Body of pancreas (tissue), 4 donors: Measurements from ENCODE around the gene SDCBP2. TPM values are rescaled to one million over a fixed set of nuclear protein-coding genes. Genes with fewer than 3 reads are reported as not detected.

ENCODE experiments used
- ATAC-seq: fragments of 150-250 bp; one replicate; pipeline ENCODE4 v1.9.1; 2016
- DNase-seq, 4 donors: peaks; one replicate each; pipeline ENCODE4 v3.0.0-alpha.2; 2019
- H3K27ac ChIP-seq, 4 donors: fragments of 200-600 bp; sonication (generic); 1 replicate in 3 of 4; 2 replicates in 1 of 4; pipeline versions ENCODE4 v1.5.1 to v1.6.1; 2016 to 2019; ENCODE audit warnings: mild to moderate bottlenecking in 1 of 4, mixed read lengths in 1 of 4, moderate library complexity in 1 of 4
- H3K27me3 ChIP-seq, 2 donors: fragments of 200-600 bp; sonication (generic); one replicate each; pipeline ENCODE4 v1.6.0; 2016; ENCODE audit warnings: mild to moderate bottlenecking in 1 of 2
- H3K36me3 ChIP-seq, 2 donors: fragments of 200-600 bp; sonication (generic); replicated peaks in 1 of 2; 2 replicates each; pipeline ENCODE4 v1.5.1; 2016; ENCODE audit warnings: low read depth in 2 of 2; ENCODE audit not compliant: insufficient read depth in 1 of 2
- H3K4me1 ChIP-seq: fragments of 200-600 bp; sonication (generic); one replicate; pipeline ENCODE4 v1.6.0; 2016
- H3K4me3 ChIP-seq, 2 donors: fragments of 200-600 bp; sonication (generic); 1 replicate in 1 of 2; 2 replicates in 1 of 2; pipeline ENCODE4 v1.5.1; 2016 to 2019
- H3K9me3 ChIP-seq, 3 donors: fragments of 200-600 bp; sonication (generic); 1 replicate in 2 of 3; 2 replicates in 1 of 3; pipeline ENCODE4 v1.5.1; 2016
- POLR2A ChIP-seq, 3 donors: fragments of 450-650 bp; IDR thresholded peaks; one replicate each; pipeline ENCODE4 v1.6.1; 2016; ENCODE audit warnings: antibody characterized with exemption in 3 of 3, mild to moderate bottlenecking in 2 of 3
- WGBS, 2 donors: methylation state at CpG; one replicate each; pipeline ENCODE4 v1.1.5; 2017; 5-methylcytosine and 5-hydroxymethylcytosine counted together
- intact Hi-C: fragments of 100-400 bp; cut with DNase I; formaldehyde crosslinking; loops from one replicate; pipeline ENCODE4 v1.15.1; 2023
- total RNA-seq, 2 donors: library from RNA; depleted of rRNA; stranded (reverse); fragments of >200 nt; gene quantifications; one replicate each; pipeline ENCODE4 v1.1.0, GENCODE V29; 2016
- TF ChIP-seq, protein P1 (sequence below), 7 experiments: fragments of 450-650 bp in 4 of 7; fragments of 200-600 bp in 3 of 7; sonication (generic) in 3 of 7; IDR thresholded peaks; one replicate each; pipeline ENCODE4 v1.5.1; 2016 to 2019; ENCODE audit warnings: antibody characterized with exemption in 7 of 7

Gene SDCBP2
- total RNA-seq, 2 donors from 2014 or later: 14.8 to 20.0 TPM

DNA sequence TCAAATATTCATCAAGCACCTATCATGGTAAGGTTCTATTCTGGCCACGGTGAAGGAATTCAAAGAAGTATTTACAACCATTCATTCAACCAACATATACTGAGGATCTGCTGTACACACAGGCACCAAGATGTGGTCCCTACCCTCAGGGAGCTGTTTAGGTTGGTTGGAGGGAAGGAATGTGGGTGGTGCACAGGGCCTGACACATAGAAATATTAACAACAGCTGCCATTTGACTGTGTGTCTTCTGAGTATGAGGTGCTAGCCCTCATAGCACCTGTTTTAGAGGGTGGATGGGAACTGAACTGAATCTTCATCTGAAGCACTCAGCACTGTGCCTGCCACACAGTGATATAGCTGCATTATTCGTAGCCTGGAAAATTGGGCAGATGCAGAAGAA is 55.6 kb downstream of the SDCBP2 start:
- H3K9me3 ChIP-seq: no peaks in the 10 kb centered on the region
- no peaks in the 10 kb centered on the region for H3K36me3 ChIP-seq
- intact Hi-C loops: no loop called here
- H3K27me3 ChIP-seq: no peaks in the 10 kb centered on the region
- H3K4me3 ChIP-seq: no peak overlapping the region
- no peak for ATAC-seq
- WGBS, 2 donors: 90 to 92% methylated on average over 2 of the region's 2 CpGs
- H3K27ac ChIP-seq: no peak overlapping the region
- H3K4me1 ChIP-seq: no peaks in the 10 kb centered on the region
- TF ChIP-seq, protein P1, sequence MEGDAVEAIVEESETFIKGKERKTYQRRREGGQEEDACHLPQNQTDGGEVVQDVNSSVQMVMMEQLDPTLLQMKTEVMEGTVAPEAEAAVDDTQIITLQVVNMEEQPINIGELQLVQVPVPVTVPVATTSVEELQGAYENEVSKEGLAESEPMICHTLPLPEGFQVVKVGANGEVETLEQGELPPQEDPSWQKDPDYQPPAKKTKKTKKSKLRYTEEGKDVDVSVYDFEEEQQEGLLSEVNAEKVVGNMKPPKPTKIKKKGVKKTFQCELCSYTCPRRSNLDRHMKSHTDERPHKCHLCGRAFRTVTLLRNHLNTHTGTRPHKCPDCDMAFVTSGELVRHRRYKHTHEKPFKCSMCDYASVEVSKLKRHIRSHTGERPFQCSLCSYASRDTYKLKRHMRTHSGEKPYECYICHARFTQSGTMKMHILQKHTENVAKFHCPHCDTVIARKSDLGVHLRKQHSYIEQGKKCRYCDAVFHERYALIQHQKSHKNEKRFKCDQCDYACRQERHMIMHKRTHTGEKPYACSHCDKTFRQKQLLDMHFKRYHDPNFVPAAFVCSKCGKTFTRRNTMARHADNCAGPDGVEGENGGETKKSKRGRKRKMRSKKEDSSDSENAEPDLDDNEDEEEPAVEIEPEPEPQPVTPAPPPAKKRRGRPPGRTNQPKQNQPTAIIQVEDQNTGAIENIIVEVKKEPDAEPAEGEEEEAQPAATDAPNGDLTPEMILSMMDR (IDR thresholded peaks at IDR 0.05): no peak
- TF ChIP-seq POLR2A (IDR thresholded peaks at IDR 0.05): no peak
- no peak for DNase-seq

DNA sequence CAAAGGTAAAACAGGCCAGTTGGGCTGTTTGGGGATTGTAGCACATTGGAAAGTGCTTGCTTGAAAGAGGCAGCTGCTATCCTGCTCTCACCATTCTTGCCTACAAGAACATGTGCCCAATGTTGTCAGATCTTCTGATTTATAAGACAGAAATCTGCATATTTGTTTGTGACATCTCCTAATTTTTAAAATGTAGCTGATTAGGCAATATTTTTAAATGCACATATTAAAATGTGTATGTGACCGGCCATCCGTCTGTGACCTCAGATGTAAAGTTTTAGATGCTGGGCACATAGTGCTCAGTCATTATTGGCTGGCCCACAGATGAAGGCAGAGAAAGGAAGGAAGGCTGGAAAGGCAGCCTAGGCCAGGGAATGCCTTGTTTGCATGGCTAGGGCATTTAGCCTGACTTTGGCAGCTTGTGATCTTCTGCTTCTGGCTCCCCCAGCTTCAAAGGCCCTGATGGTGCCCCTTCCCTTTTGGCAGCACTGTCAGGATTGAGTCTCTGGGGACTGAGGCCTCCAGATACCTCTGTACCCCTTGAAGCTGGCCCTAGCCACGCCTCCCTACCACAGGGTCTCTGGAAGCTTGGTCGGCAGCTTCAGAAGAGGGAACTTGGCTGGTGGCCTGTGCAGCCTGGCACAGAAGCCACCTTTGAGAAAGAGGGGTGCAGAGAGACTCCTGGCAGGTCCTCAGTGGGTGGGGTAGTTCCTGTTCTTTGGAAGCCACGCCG is 56.4 kb downstream of the SDCBP2 start:
- ATAC-seq (no peak), DNase-seq (no peak)
- peaks cover under 1% of the 10 kb centered on the region for H3K4me1 ChIP-seq
- no peaks in the 10 kb centered on the region for H3K36me3 ChIP-seq
- H3K9me3 ChIP-seq: no peaks in the 10 kb centered on the region
- TF ChIP-seq POLR2A (IDR thresholded peaks at IDR 0.05): no peak
- TF ChIP-seq, protein P1 (IDR thresholded peaks at IDR 0.05): no peak
- intact Hi-C loops: no loop called here
- H3K4me3 ChIP-seq: no peak overlapping the region
- H3K27ac ChIP-seq: no peak overlapping the region
- H3K27me3 ChIP-seq: no peaks in the 10 kb centered on the region
- WGBS, 2 donors: 67 to 83% methylated on average over 6 of the region's 6 CpGs

DNA sequence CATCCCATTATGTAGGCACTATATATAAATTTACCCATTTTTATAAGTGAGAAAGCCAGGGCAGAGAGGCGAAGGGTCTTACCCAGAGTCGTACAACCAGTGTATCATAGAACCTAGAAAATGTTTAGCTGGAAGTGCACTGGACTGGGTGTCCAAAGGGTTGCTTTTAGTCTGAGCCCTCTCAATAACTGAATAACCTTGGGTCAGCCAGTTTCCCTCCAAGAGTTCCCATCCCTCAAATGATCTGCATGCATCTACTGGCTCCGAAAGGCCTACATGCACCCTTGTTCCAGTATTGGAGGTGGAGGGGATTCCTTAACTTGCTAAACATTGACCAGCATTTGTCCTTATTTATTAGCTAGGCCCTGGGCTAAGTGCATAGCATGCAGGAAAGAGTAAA is 59.1 kb downstream of the SDCBP2 start:
- DNase-seq (no peak), ATAC-seq (no peak)
- H3K4me1 ChIP-seq: peaks cover 11% of the 10 kb centered on the region
- 86 to 87% methylated on average over 3 of the region's 3 CpGs for WGBS, 2 donors
- no peaks in the 10 kb centered on the region for H3K27me3 ChIP-seq
- no peak overlapping the region for H3K27ac ChIP-seq
- no peak for TF ChIP-seq POLR2A (IDR thresholded peaks at IDR 0.05)
- TF ChIP-seq, protein P1 (IDR thresholded peaks at IDR 0.05): no peak
- H3K36me3 ChIP-seq: no peaks in the 10 kb centered on the region
- H3K9me3 ChIP-seq: no peaks in the 10 kb centered on the region
- intact Hi-C loops: no loop called here
- H3K4me3 ChIP-seq: no peak overlapping the region

DNA sequence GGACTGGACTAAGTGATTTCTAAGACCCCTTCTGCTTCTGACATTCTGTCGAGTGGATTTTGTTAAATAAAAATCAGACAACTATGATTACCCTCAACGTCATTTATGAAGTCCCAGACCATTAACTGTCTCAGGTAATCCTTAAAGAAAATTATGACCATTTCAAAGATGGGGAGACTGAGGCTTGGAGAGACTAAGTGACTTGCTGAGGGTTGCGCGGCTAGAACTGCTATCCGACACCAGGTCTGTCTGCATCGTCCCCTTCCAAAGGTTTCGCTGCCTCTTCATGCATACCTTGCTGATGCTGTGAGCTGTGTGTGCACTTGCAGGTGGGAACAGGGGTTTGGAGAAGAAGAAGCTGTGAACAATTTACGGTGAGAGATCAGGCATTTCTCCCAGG is 59.7 kb downstream of the SDCBP2 start:
- Histone ChIP-seq H3K9me3 (no peaks in the 10 kb centered on the region), H3K36me3 (no peaks in the 10 kb centered on the region), H3K27me3 (no peaks in the 10 kb centered on the region), H3K4me3 (no peak overlapping the region), H3K4me1 (peaks cover 11% of the 10 kb centered on the region), H3K27ac (no peak overlapping the region)
- TF ChIP-seq, protein P1 (IDR thresholded peaks at IDR 0.05): no peak
- no peak for TF ChIP-seq POLR2A (IDR thresholded peaks at IDR 0.05)
- no peak for DNase-seq
- intact Hi-C loops: no loop called here
- 90 to 93% methylated on average over 8 of the region's 8 CpGs for WGBS, 2 donors
- no peak for ATAC-seq

DNA sequence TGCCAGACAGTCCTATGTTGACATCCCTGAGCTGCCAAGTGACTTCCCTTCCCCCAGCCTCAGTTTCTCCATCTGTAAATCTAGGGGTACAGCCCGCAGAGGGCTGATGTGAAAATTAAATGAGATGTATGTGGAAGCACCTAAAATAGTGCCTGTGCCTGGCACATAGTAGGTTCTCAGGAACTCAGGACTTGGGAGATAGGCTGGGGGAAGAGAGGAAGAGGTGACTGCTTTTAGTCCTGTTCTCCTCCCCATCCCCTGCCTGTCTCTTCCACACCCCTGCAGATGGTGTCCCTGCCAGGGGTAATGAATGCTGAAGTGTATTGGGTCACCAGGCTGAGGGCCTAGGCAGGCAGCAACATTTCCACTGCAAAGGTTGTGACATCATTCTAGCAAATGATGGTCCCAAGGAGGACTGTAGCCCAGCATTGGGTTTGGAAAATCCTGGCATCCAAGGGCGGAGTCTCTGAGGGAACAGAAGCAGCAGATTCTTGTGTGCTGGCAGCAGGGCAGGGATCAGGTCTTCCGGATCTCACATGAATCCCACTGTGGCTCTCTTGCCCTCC is 61.0 kb downstream of the SDCBP2 start:
- ATAC-seq (no peak), DNase-seq (no peak)
- Histone ChIP-seq H3K27me3 (no peaks in the 10 kb centered on the region), H3K27ac (no peak overlapping the region), H3K4me1 (peaks cover 11% of the 10 kb centered on the region), H3K4me3 (no peak overlapping the region), H3K9me3 (no peaks in the 10 kb centered on the region), H3K36me3 (no peaks in the 10 kb centered on the region)
- TF ChIP-seq, protein P1 (IDR thresholded peaks at IDR 0.05): no peak
- no peak for TF ChIP-seq POLR2A (IDR thresholded peaks at IDR 0.05)
- 93 to 96% methylated on average over 3 of the region's 3 CpGs for whole genome bisulfite sequencing, 2 donors
- intact Hi-C loops: no loop called here
